HG02981 (cell line): ENCODE measurements around the gene CSRNP3.
A peak's percentile ranks its signal among the peaks of the same experiment; 100 is the strongest.

Experiments
- ATAC-seq: cut with Tn5 transposase; IDR thresholded peaks from one replicate; pipeline ENCODE4 v1.9.1; 2021; ENCODE audit warnings: mild to moderate bottlenecking, moderate library complexity; ENCODE audit not compliant: unreplicated experiment

Gene CSRNP3

DNA sequence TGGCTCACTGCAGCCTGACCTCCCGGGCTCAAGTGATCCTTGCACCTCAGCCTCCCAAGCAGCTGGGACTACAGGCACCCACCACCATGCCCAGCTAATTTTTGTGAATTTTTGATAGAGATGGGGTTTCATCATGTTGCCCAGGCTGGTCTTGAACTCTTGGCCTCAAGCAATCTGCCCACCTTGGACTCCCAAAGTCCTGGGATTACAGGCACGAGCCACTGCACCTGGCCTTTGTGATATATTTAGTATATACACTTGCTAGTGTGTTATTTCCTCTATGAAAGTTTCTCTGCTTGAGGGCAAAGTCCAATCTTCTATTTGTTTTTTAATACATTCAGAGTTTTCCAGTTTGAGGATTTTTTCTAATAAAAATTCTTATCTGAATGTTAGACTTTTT lies 205.3 kb downstream of the CSRNP3 start:
- ATAC-seq = no peak

DNA sequence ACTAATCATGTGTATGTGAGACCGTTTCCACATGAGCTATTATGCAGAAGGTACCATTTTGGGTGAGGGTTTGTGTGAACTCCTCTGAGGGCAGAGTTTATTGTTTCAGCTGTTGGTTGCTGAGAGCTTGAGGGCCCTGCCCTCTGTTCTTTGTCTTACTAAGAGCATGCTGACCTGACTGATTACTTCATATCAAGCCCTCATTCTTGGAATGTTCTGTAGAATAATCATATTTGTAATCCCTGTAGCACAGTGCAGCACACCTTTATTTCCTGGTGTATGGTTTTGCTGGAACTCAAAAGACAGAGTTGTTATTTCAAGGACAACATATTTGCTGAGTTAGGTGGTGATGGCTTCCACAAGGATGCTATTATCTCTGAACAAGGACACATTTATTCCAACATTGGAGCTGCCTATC lies 206.1 kb downstream of the CSRNP3 start:
- ATAC-seq = no peak

DNA sequence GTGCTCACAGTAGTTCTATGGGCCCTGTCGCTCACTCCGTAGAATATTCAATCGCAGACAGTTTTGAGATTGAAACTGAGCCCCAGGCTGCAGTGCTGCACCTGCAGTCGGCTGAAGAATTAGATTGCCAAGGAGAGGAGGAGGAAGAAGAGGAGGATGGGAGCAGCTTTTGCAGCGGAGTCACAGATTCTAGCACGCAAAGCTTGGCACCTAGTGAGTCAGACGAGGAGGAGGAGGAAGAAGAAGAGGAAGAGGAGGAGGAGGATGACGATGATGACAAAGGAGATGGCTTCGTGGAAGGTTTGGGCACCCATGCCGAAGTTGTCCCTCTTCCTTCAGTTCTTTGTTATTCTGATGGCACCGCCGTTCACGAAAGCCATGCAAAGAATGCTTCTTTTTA lies 209.4 kb downstream of the CSRNP3 start:
- ATAC-seq = no peak

DNA sequence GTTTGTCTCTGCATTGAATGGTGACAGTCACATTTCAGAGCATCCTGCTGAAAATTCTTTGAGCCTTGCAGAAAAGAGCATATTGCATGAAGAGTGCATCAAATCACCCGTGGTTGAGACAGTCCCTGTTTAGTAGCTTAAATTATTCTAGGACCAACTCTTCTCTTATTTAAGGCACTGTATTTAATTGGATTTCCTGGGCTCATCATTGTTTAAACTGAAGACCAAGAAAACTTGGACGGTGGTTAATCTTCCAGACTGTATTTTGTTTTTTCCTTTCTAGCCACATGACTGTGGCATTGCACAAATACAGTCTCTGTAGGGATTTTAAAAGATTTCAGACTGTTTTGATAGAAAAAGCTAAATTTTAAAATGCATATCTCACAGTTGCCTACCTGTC lies 210.1 kb downstream of the CSRNP3 start:
- ATAC-seq = no peak

DNA sequence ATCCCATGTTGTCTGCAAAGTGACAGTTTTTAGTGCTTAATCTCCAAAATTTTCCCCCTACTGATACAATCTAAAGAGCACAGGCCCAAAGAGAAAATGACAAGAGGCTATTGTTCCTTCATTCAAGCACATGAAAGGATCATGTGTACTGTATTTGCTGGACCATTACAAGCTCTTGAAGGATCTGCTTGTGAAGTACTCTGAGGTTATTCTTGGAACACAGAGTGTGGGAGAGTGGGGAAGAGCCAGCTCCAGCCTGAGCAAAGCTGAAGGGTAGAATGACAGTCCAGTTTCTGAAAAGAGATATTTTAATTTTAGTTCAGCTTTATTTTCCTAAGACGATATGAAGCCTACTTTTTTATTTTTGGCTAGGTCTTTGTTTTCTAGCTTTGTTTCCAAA lies 212.3 kb downstream of the CSRNP3 start:
- ATAC-seq = no peak

DNA sequence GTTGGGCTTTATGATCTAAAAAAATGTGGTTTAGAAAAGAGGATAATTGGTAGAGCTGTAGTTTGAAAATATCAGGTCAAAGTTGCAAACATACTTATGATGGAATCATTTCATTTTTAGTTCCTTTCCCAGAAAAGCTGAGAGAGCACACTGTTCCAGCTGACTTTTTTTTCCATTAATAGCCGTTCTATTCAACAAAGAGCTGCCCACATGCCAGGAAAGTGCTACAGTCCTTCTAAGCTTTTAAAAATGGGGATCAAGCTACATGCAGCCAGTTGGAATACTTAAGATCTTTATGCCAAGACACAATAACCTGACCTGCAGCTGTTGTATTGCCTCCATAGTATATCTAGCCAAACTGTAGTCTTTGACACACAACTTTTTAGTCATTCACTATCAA lies 213.0 kb downstream of the CSRNP3 start:
- ATAC-seq = no peak

DNA sequence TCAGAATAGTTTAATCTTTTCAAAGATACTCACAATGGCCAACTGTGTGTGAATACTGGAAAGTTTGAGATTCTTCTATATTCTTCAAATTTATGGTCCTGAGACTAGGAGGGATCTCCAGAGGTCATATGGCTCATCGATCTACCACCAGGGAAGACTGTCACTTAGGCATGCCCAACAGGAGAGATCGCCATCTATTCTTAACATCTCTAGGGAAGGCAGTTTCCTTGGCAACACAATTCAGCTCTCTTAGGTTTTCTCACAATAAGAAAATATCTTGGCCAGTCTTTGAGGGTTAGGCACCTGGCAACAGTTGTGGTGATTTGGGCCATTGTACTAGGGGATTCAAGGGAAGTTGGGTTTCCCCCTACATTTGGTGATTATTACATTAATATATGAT lies 217.3 kb downstream of the CSRNP3 start:
- no peak for ATAC-seq

DNA sequence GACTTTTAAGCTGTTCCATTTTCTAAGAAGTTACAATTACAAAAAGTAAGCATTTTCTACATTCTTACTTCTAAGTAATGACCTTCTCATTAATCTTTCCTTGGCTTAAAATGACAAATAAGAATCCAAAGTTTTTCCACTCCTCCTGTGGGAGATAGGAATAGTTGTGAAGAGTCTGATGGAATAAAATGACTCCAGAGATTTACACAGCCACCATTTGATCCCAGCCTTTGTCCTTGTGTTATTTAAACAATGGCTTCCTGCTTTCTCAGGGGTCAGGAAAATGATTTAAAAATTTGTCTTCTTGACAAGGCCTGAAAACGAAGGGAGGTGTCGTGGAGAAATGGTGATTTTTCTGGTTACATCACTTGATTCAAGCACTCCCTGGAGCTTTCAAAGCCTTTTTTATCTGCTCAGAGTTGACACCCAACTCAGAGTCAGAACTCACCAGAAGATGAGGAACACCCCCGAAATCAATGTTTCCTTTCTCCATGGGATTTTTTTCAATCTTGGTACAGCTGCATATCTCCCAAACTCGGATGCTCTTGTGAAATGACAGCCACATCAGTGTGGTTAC lies 218.0 kb downstream of the CSRNP3 start:
- ATAC-seq = no peak

DNA sequence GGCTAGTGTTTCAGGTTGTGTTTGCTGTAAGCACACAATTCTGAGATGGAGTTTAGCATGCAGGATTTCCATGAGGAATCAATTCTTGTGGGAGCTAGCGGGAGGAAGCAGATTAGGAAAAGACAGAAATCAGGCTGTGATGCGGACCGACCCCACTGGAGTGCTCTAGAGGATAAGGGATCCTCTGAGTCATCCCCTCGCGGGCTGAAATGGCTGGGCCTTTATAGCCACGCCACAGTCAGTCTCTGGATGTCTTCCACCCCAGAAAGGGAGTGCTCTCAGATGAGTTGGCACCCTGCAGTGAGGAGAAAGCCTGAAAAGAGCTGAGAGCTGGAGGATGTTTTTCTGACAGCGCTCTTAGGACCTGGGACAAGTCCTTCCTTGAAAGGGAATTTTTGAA lies 222.1 kb downstream of the CSRNP3 start:
- ATAC-seq = no peak

DNA sequence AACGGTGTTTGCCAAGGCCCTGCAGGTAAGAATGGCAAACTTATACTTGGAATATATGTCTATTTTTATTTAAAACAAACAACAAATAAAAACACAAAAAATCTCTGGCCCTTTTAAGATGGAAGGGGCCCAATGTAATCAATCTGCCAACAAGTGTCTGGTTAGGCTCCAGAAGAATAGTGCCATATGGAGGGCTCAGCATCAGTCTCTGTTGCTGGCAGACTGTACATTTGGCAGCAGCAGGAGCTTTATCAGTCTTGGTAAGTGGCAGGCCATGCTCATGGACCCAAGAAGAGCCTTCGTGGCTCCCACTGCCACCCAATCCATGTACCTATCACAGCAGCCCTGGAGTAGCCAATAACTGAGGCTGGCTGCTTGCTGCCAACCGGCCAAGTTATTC lies 223.4 kb downstream of the CSRNP3 start:
- ATAC-seq = no peak

DNA sequence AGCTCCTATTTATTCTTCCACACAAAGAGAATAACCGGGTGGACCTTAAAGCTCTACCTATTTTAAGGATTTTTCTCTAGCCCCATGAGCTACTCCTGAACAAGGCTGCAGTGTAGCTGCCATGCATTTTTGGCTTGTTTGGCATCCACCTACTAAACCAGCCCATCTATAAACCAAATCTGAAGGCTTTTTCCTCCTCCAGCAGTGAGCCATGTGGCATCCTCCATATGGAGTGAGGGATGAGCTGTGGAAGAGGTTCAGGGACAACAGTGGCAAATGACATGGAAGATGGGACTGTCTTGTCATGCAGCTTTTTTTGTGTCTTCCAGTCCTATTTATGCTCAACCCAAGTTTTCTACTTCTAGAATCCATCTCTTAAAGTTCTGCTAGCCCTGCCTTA lies 224.3 kb downstream of the CSRNP3 start:
- ATAC-seq = no peak

DNA sequence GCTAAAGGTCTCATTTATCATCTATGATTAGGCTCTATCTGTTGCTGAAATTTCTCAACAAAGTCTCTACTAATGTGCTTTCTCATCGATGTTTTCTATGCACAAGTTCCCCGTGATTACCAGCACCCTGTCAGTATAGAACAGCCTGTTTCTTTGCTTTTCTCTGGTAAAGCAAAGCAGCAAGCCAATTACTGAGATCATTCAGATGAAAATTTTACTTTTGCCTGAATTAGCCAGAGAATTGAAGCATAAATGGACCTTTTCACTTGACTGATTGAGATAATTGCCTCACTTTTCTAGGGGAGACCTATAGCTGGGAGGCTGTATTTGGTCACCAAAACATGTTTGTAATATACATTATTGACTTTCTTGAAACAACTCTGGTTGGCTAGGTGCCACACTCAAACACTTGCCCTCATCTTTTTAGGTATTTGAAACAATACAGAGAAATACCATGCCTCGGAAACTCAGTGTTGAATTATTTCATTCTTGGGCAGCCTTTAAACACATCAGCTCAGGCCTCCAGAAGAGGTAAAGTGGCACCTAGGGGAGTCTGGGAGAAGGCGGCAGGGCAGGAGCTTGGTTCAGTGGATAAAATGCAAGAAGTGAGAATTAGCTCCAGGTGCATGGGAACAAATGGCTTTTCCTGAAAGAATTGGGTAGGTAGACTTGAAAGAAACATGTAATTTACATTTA lies 228.4 kb downstream of the CSRNP3 start:
- no peak for ATAC-seq

DNA sequence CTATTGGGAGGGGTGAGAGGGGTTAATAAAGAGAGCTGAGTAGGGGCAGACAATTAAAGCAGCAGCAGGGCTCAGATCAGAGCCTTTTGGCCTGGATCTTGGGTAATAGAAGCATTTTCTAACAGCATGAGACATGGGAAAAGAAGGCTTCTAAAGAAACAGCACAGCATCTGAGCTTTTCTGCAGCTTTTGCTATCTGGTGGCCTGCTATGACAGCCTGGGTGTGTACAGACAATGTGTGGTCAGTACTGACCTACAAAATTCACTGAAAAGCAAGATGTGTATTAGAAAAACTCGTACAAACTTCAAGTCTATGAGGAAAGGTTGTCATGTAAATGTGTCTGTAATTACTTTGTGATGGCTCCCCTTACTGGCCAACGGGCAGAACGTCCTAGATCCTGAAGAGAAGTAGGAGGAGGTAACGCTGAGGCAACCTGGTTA lies 229.0 kb downstream of the CSRNP3 start:
- ATAC-seq = peak; percentile 88

DNA sequence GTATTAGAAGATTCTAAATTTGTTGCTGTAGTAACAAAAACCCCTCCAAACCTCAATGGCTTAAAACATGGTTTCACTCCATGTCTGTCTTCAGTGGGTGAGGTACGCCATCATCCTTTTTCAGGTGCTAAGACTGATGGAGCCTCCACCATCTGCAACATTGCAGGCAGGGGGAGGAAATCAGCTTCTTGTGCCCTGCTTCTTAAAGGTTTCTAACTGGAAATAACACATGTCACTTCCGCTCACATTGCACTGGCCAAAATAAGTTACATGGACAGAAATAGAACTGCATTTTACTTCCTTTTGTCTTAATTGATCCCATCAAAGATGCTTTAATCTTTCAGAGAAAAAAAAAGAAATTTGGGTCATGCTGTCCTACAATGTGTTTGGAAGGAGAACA lies 230.4 kb downstream of the CSRNP3 start:
- no peak for ATAC-seq

DNA sequence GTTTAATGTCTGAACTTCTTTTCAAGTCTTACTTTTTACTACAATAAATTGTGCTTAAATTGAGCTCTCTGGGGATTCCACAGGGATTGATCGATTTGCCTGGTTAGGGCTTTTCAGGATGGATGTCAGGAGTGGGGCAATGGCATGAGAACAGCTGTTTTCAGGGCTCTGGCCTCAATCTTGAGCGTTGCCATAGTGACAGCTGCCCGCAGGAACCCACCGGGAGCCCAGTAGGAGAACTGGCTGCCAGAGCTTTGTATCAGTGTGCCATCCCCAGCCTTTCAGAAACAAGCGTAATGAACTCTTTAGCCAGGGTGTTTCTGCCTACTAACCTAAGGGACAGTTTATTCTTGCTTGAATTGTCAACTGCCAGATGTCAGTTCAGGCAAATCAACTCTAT lies 231.0 kb downstream of the CSRNP3 start:
- ATAC-seq = no peak

DNA sequence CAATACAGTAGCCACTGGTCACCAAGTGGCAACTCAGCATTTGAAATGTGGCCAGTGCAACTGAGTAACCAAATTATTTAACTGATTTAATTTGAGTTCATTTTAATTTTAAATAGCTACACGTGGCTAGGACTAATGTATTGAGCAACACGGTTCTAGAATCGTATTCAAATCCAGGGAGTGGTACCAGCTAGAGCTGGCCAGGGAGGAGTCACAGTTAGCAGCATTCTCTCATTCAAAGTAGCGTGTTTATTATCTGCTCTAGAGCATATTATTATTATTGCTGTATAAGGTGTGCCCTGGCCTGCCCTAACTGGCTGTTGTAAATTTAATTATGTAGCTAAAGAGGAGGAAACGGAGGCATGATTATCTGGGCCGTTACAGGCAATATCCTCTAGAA lies 231.6 kb downstream of the CSRNP3 start:
- ATAC-seq = no peak

DNA sequence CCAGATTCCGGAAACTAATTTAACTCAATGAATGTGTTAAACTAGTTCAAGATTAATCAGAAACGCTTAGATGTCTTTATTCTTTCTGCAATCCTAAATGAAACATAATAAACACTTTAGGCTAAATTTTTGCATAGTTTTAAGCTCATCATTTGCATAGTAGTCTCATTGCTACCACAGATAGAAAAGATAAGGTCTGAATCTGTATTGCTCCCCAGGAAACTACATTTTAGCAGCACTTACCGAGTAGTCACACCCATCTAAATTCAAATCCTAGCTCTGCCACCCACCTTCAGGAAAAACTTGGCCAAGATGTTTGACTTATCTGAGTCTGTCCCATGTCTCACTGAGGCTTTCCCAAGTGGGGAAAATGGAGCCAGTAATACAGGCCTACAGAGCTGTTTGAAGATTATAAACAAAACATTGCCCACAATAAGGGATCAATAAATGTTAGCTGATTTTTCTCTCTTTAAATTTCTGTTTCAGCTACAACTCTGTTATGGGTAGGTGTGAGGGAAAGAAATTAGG lies 237.5 kb downstream of the CSRNP3 start:
- ATAC-seq = no peak

DNA sequence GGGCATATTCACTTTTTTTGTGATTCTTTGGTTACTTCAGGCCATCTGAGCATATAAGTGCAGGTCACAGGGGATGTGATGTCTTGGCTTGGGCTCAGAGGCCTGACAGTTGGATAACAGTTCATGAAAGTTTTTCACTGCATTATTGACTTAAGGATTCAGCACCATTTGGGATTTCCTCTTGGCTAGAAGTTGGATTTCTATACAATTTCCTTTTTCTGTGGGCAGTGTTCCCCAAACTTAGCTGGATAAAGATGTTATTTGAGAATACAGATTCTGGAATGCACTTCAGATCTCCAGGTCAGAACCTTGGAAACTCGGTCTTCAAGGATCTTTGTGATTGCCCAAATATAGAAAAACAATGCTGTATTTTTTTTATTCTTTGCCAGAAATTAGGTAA lies 246.6 kb downstream of the CSRNP3 start:
- ATAC-seq = no peak

DNA sequence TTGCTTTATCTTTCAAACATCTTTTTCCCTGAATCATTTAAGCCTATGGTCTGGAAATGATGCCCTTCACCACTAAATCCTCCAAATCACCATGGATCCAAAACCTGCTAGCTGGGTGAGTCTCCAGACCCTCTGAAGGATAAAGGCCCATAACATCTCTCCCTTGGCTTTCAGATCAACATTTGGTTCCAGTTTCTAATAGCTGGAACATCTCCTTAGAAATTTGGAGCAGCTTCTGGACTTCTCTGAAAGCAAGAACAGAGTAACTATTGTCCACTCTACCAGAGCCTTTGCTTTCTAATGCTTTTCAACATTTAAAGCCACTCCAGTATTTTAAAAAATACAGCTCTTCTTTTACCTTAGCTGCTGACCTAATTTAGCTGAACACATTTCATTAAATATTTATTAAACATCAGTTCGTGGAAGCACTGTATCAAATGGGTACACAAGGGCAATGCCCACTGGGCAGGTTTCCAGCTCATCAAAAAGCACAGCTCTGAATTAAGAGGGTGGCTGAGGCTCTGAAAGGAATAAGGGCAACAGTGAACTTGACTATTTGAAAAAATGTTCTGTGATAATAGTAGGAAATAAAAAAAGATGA lies 249.2 kb downstream of the CSRNP3 start:
- ATAC-seq = no peak

DNA sequence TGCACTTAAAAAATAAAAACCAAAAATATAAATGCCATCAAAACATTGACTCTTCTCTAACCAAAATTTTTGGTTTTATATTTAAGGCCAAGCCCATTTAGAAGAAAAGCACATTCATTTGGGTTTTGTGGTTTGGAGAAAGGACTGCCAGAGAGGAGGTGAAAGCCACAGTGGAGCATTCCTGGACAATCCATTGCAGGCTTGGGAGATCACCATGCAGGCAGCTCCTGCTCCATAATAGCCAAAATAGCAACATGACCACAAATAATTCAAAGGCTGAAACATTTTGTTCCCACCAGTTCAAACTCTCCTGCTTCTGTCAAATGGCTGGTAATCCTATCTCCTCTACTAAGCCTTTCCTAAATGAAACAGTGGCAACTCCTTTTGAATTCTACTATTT lies 251.0 kb downstream of the CSRNP3 start:
- ATAC-seq = no peak

DNA sequence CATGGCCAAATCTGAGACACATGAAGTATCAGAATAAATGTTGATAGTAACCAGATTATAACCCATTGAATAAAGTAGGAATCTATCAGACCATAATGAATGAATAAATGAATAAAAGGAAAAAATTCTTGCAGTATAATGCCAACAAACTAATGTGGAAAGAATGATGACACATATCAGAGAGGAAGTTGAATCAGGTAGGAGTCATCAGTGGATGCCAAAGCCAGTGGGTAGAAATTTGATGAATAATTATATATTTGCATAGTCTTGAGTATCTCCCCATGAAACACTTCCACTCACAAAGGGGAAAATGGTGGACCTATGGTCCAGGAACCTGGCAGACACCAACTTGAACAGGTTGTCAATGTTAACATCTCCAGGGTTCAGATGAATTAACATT lies 255.9 kb downstream of the CSRNP3 start:
- no peak for ATAC-seq
